ENCODE results near the gene INAVA. TPM values are rescaled to one million over a fixed set of nuclear protein-coding genes. Genes with fewer than 3 reads are reported as not detected.

Gene INAVA
- total and polyA plus RNA-seq, 10 of the 15 experiments (the other 5 are each of a cell fraction or from before 2014, with no cell fraction given), result 3.6 to 15.4 (median 9.5) TPM

GRCh38 chr1:200962631-200963030, 67.9 kb downstream of the INAVA start:
- ChIA-PET POLR2A (no interaction called here), CTCF (interaction anchor here (1.2 to 1.3 kb wide), 2 partner anchors 9 to 160 kb away, joined by 3 to 9 read pairs; no protein-coding TSS in a partner anchor), SMC1A (ENCODE audit: uncharacterized antibody, unreplicated experiment) (interaction anchor here (0.7 to 1.7 kb wide), 3 partner anchors 9 to 80 kb away, joined by 3 to 4 read pairs (median 3); no protein-coding TSS in a partner anchor), RAD21 (ENCODE audit: unreplicated experiment) (interaction anchor here (0.9 to 1.8 kb wide), 3 partner anchors 9 to 340 kb away, joined by 3 to 5 read pairs (median 4); no protein-coding TSS in a partner anchor)
- Histone ChIP-seq H4K20me1 (ENCODE audit: control insufficient read depth, insufficient read depth) (no peaks in the 10 kb centered on the region), H3K4me3 (no peak overlapping the region), H2AFZ (ENCODE audit: control insufficient read depth, low read depth, low read length) (no peak overlapping the region), H3K9ac (ENCODE audit: control insufficient read depth, insufficient read depth, low read length) (no peak overlapping the region), H3K79me2 (ENCODE audit: control insufficient read depth, insufficient read depth, low read length) (no peaks in the 10 kb centered on the region), H3K27ac (ENCODE audit: control insufficient read depth, insufficient read depth) (no peak overlapping the region), H3K4me2 (ENCODE audit: control insufficient read depth, insufficient read depth) (no peak overlapping the region), H3K4me1 (ENCODE audit: control insufficient read depth, insufficient read depth, low read length) (no peaks in the 10 kb centered on the region), H3K36me3 (ENCODE audit: control insufficient read depth in 2 of 2, insufficient read depth in 2 of 2, low read length in 1 of 2) (no peaks in the 10 kb centered on the region), H3K9me3 (replicated peaks; ENCODE audit: control insufficient read depth, insufficient read depth, low read length) (no peaks in the 10 kb centered on the region), H3K27me3 (replicated peaks in 1 of 2; ENCODE audit: control insufficient read depth in 2 of 2, insufficient read depth in 2 of 2, low read length in 1 of 2) (no peaks in the 10 kb centered on the region)
- intact Hi-C loops (cut with micrococcal nuclease; ENCODE audit: unreplicated experiment) (no loop called here), in situ Hi-C loops (cut with MboI) (no loop called here)
- TF ChIP-seq CHD4 (IDR thresholded peaks at IDR 0.05) (no peak), SMARCA5 (IDR thresholded peaks at IDR 0.05) (no peak), EZH2 (IDR thresholded peaks at IDR 0.05; ENCODE audit: borderline replicate concordance, control insufficient read depth, low read depth, low read length) (no peak), E2F4 (IDR thresholded peaks at IDR 0.05; ENCODE audit: low read depth, low read length) (no peak), PAX5 (IDR thresholded peaks at IDR 0.05; ENCODE audit: borderline replicate concordance, low read depth, low read length) (no peak), TCF12 (IDR thresholded peaks at IDR 0.05; ENCODE audit: low read depth, low read length) (no peak), ZBTB33 (IDR thresholded peaks at IDR 0.05) (no peak), SKIL (IDR thresholded peaks at IDR 0.05; ENCODE audit: low read depth, poor library complexity, severe bottlenecking) (no peak), CHD2 (IDR thresholded peaks at IDR 0.05; ENCODE audit: borderline replicate concordance, low read depth, low read length) (no peak), BMI1 (IDR thresholded peaks at IDR 0.05; ENCODE audit: borderline replicate concordance) (no peak), SIX5 (IDR thresholded peaks at IDR 0.05; ENCODE audit: low read depth, low read length, severe bottlenecking) (no peak)
- ATAC-seq (no peak), FAIRE-seq (no peak), DNase-seq (ENCODE audit: low read depth, low spot score) (no peak)
- WGBS (ENCODE audit: insufficient coverage, insufficient replicate concordance, low lambda C conversion rate, missing lambda C conversion rate), result 57% methylated on average over 4 of the region's 4 CpGs
- no TSS peak for BruUV-seq (replicated peaks)

Measured in GM12878 (cell line).